Activated T-helper 17 cell treated with anti-CD3 and anti-CD28 coated beads, Interleukin-2, amount 50 U/mL, for 72 hours (primary cell): ENCODE measurements around the gene SPDEF. TPM values are rescaled to one million over a fixed set of nuclear protein-coding genes. Genes with fewer than 3 reads are reported as not detected.

Source experiments
- ATAC-seq: fragments of 150-1000 bp; cut with Tn5 transposase; replicated peaks from 2 replicates; pipeline ENCODE4 v1.10.0; 2021; ENCODE audit warnings: mild to moderate bottlenecking, moderate library complexity
- H3K27ac Mint-ChIP-seq: one replicate; pipeline ENCODE4 v1.8.0; 2022; ENCODE audit warnings: mixed read lengths
- H3K27me3 Mint-ChIP-seq: one replicate; pipeline ENCODE4 v1.8.0; 2022; ENCODE audit warnings: mixed read lengths
- H3K36me3 Mint-ChIP-seq: one replicate; pipeline ENCODE4 v1.8.0; 2022; ENCODE audit warnings: low read depth, mild to moderate bottlenecking, mixed read lengths
- H3K4me1 Mint-ChIP-seq: one replicate; pipeline ENCODE4 v1.8.0; 2022; ENCODE audit warnings: mixed read lengths
- H3K4me3 Mint-ChIP-seq: one replicate; pipeline ENCODE4 v1.8.0; 2022; ENCODE audit warnings: mild to moderate bottlenecking, mixed read lengths
- H3K9me3 Mint-ChIP-seq: one replicate; pipeline ENCODE4 v1.8.0; 2022; ENCODE audit warnings: mixed read lengths
- total RNA-seq, 2 donors: library from RNA; stranded (reverse); gene quantifications; one replicate each; pipeline ENCODE4 v1.2.3, GENCODE V29; 2022

SPDEF gene
- total RNA-seq, 2 donors from 2014 or later: 0.26 TPM; not detected in 1

- Mint-ChIP-seq H3K36me3 (no peaks in the 10 kb centered on the region), H3K27ac (no peak overlapping the region), H3K9me3 (no peaks in the 10 kb centered on the region), H3K27me3 (peaks cover 8% of the 10 kb centered on the region), H3K4me1 (no peaks in the 10 kb centered on the region), H3K4me3 (no peak overlapping the region)
- no peak for ATAC-seq
Observed at GRCh38 chr6:34517461-34517881, 38.7 kb downstream of the SPDEF start.

DNA sequence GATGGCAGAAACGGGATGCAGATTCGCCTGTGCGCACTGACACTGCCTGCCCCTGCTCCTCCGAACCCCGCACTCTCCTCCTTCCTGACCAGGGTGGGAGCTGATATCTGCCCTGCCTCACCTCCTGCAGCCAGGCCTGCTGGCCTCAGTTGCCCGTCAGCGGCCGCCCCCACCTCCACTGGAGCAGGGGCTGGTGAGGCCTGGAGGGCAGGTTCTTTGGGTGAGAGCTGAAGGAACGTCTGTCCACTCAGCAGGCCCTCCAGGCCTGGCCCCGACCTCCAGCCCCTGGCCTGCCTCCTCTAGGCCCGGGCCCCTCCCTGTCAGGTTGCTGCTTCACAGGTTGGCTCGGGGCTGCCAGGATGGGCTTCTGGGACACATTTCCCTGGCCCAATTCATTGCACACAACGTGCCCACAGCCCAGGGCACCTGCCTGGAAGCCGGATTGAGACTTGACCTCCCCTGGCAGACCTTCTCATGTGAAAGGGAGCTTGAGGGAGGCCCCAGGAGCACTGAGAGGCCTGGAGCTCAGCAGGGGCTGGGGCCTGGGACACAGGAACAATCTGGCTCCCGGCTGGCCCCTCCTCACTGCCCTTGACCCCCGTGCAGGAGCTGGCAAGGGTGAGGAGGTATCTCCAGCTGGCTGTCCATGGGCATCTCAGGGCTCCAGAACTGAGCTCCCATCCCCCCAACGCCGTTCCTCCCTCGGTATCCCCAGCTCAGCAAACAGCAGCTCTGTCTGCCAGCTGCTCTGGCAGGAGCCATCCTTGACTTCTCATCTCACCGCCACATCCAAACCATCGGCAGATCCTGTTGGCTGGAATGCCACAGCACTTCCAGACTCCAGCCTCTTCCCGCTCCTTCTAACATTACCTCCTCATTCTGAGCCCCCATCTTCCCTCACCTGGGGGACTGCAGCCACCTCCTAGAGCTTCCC is 39.5 kb downstream of the SPDEF start:
- no peak overlapping the region for H3K27ac Mint-ChIP-seq
- H3K4me1 Mint-ChIP-seq: no peaks in the 10 kb centered on the region
- ATAC-seq: no peak
- no peaks in the 10 kb centered on the region for H3K9me3 Mint-ChIP-seq
- H3K4me3 Mint-ChIP-seq: no peak overlapping the region
- H3K36me3 Mint-ChIP-seq: no peaks in the 10 kb centered on the region
- H3K27me3 Mint-ChIP-seq: peaks cover 12% of the 10 kb centered on the region

- Mint-ChIP-seq H3K4me1 (no peaks in the 10 kb centered on the region), H3K4me3 (no peak overlapping the region), H3K36me3 (no peaks in the 10 kb centered on the region), H3K27me3 (peaks cover 14% of the 10 kb centered on the region), H3K27ac (no peak overlapping the region), H3K9me3 (no peaks in the 10 kb centered on the region)
- no peak for ATAC-seq
Observed at GRCh38 chr6:34515473-34516387, 40.4 kb downstream of the SPDEF start.

GRCh38 chr6:34514593-34515472 is 41.3 kb downstream of the SPDEF start:
- Mint-ChIP-seq H3K27ac (no peak overlapping the region), H3K36me3 (no peaks in the 10 kb centered on the region), H3K4me3 (no peak overlapping the region), H3K4me1 (no peaks in the 10 kb centered on the region), H3K27me3 (peaks cover 19% of the 10 kb centered on the region), H3K9me3 (peaks cover 6% of the 10 kb centered on the region)
- no peak for ATAC-seq

- no peak for ATAC-seq
- no peaks in the 10 kb centered on the region for H3K36me3 Mint-ChIP-seq
- no peak overlapping the region for H3K27ac Mint-ChIP-seq
- H3K4me1 Mint-ChIP-seq: no peaks in the 10 kb centered on the region
- H3K27me3 Mint-ChIP-seq: peaks cover 19% of the 10 kb centered on the region
- no peak overlapping the region for H3K4me3 Mint-ChIP-seq
- peaks cover 6% of the 10 kb centered on the region for H3K9me3 Mint-ChIP-seq
Observed at GRCh38 chr6:34514112-34514511, 42.0 kb downstream of the SPDEF start.

DNA sequence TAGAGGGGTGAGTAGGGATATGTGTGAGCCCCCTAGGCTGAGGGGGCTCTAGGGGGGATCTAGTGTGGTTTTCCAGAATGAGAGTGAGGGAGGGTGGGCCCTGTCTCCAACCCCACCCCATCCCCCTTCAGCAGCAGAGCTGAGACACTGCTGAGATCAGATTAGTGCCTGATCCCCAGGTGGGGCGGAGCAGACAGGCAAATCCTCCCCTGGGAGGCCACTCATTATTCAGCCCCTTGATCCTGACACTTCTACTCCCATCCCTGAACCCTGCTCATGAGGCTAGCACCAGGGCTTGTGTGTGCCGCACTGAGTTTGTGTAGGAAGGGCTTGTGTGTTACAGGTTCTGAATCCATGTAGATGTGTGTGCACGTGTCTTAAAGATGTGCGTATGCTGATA is 42.5 kb downstream of the SPDEF start:
- H3K4me1 Mint-ChIP-seq: no peaks in the 10 kb centered on the region
- no peaks in the 10 kb centered on the region for H3K36me3 Mint-ChIP-seq
- no peak for ATAC-seq
- no peak overlapping the region for H3K4me3 Mint-ChIP-seq
- no peak overlapping the region for H3K27ac Mint-ChIP-seq
- H3K27me3 Mint-ChIP-seq: peaks cover 19% of the 10 kb centered on the region
- H3K9me3 Mint-ChIP-seq: peaks cover 6% of the 10 kb centered on the region

- ATAC-seq: no peak
- H3K9me3 Mint-ChIP-seq: peaks cover 6% of the 10 kb centered on the region
- no peak overlapping the region for H3K27ac Mint-ChIP-seq
- peaks cover 19% of the 10 kb centered on the region for H3K27me3 Mint-ChIP-seq
- H3K36me3 Mint-ChIP-seq: no peaks in the 10 kb centered on the region
- H3K4me3 Mint-ChIP-seq: no peak overlapping the region
- H3K4me1 Mint-ChIP-seq: no peaks in the 10 kb centered on the region
Observed at GRCh38 chr6:34512738-34513115, 43.4 kb downstream of the SPDEF start.

DNA sequence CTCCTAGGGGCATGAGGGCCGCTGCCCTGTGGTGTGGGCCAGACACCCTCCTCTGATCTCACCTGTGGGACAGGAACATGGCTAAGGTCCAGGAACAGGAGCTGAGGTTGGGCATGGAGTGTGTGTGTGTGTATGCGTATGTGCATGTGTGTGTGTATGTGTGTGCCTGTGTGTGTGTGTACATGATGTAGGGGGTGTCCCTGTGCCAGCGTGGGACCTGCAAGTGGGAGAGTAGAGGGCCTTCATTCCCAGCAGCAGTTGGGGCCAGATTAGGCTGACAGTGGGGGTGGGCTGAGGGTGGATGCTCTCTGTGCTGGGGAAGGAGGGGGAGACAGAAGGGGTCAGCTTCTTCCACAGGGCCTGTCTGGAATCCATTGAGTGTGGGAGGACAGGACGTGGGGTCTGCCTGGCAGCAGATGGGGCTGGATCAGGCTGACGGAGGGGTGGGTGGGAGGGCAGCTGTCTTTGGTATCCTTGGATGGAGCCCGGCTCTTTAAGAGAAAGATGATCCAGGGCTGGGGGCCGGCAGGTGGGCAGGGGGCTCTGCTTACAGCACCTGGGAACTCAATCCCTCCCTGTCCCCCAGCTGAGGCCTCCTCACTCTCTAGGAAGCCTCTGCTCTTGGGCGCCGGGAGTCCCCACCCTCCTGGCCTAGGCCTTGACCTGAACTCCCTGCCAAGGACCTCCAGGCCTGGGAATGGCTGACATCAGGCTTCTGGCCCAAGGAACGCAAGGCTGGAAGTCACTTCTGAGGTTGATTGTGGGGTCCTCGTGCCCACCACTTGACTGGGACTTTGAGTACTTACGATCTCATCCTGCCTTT is 44.0 kb downstream of the SPDEF start:
- Mint-ChIP-seq H3K36me3 (no peaks in the 10 kb centered on the region), H3K4me1 (no peaks in the 10 kb centered on the region), H3K27me3 (peaks cover 19% of the 10 kb centered on the region), H3K9me3 (peaks cover 6% of the 10 kb centered on the region), H3K4me3 (no peak overlapping the region), H3K27ac (no peak overlapping the region)
- ATAC-seq: no peak

DNA sequence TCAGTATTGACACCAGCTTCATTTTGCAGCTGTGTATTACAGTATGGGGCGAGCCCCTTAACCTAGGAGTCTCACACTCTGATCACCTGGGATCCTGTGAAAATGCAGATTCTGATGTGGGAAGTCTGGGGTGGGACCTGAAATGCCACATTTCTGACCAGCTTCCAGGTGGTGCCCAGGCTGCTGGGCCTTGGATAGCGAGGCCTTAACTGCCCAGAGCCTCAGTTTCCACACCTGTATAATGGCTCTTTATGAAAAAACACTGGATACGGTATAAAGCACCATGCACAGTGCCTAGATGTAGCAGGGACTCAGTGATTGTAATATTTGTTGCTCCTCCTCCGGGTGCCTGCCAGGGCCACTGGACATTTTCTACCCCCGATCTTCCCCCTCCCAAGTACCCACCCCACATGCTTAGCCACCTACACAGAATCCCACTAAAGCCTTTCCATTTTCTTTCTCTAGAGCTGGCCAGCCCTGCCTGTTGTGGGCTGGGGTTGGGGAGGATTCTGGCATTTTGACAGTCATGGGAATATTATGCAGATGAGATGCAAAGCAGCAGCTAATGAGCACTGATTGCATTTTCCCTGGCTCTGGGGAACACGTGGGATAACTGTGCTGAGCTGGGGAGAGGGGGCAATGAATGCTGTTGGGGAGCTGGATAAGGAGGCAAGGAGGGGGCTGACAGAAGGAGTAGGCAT is 44.8 kb downstream of the SPDEF start:
- H3K36me3 Mint-ChIP-seq: no peaks in the 10 kb centered on the region
- ATAC-seq: no peak
- peaks cover 19% of the 10 kb centered on the region for H3K27me3 Mint-ChIP-seq
- H3K4me1 Mint-ChIP-seq: no peaks in the 10 kb centered on the region
- H3K4me3 Mint-ChIP-seq: no peak overlapping the region
- no peak overlapping the region for H3K27ac Mint-ChIP-seq
- peaks cover 6% of the 10 kb centered on the region for H3K9me3 Mint-ChIP-seq

GRCh38 chr6:34510299-34510698 is 45.8 kb downstream of the SPDEF start:
- Mint-ChIP-seq H3K4me1 (no peaks in the 10 kb centered on the region), H3K27ac (no peak overlapping the region), H3K27me3 (peaks cover 19% of the 10 kb centered on the region), H3K36me3 (no peaks in the 10 kb centered on the region), H3K9me3 (peaks cover 6% of the 10 kb centered on the region), H3K4me3 (no peak overlapping the region)
- ATAC-seq: no peak

DNA sequence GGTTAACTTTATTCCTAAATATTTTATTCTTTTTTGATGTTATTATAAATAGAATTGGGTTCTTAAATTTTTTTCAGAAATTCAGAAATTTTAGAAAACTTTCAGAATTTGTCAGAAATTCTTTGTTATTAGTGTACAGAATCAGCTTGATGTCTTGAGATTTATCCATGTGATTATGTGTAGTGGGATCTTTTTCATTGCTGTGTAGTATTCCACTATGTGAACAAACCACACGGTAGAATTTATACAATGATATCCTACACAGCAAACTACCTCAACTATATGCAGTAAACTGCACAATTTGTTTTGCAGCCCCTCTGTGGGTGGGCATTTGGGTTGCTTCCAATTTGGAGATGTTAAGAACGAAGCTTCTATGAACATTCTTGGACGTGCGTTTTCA is 46.3 kb downstream of the SPDEF start:
- Mint-ChIP-seq H3K9me3 (peaks cover 6% of the 10 kb centered on the region), H3K27ac (no peak overlapping the region), H3K27me3 (peaks cover 19% of the 10 kb centered on the region), H3K36me3 (no peaks in the 10 kb centered on the region), H3K4me3 (no peak overlapping the region), H3K4me1 (no peaks in the 10 kb centered on the region)
- ATAC-seq: no peak

GRCh38 chr6:34508425-34508824 is 47.7 kb downstream of the SPDEF start:
- H3K4me1 Mint-ChIP-seq: no peaks in the 10 kb centered on the region
- H3K36me3 Mint-ChIP-seq: no peaks in the 10 kb centered on the region
- H3K27ac Mint-ChIP-seq: no peak overlapping the region
- H3K27me3 Mint-ChIP-seq: peaks cover 11% of the 10 kb centered on the region
- no peak overlapping the region for H3K4me3 Mint-ChIP-seq
- ATAC-seq: no peak
- H3K9me3 Mint-ChIP-seq: peaks cover 6% of the 10 kb centered on the region

GRCh38 chr6:34506718-34507117 is 49.4 kb downstream of the SPDEF start:
- H3K9me3 Mint-ChIP-seq: peaks cover 6% of the 10 kb centered on the region
- H3K27me3 Mint-ChIP-seq: peaks cover 8% of the 10 kb centered on the region
- no peak for ATAC-seq
- H3K27ac Mint-ChIP-seq: no peak overlapping the region
- no peak overlapping the region for H3K4me3 Mint-ChIP-seq
- H3K4me1 Mint-ChIP-seq: no peaks in the 10 kb centered on the region
- H3K36me3 Mint-ChIP-seq: no peaks in the 10 kb centered on the region
